HG02759 (cell line): Measurements from ENCODE around the gene TMEFF2.

Experiments used
- ATAC-seq: cut with Tn5 transposase; IDR thresholded peaks from one replicate; pipeline ENCODE4 v1.9.1; 2021; ENCODE audit warnings: mild to moderate bottlenecking, moderate library complexity; ENCODE audit not compliant: unreplicated experiment

TMEFF2 gene

GRCh38 chr2:191981706-191982105 is 213.0 kb downstream of the TMEFF2 start:
- ATAC-seq, result no peak

GRCh38 chr2:191980483-191980882 is 214.2 kb downstream of the TMEFF2 start:
- ATAC-seq, result no peak

GRCh38 chr2:191979221-191979730 is 215.5 kb downstream of the TMEFF2 start:
- ATAC-seq, result no peak

GRCh38 chr2:191977754-191978153 is 217.0 kb downstream of the TMEFF2 start:
- no peak for ATAC-seq

GRCh38 chr2:191976436-191976835 is 218.3 kb downstream of the TMEFF2 start:
- no peak for ATAC-seq

- ATAC-seq, result no peak
Observed at GRCh38 chr2:191974676-191975075, 220.1 kb downstream of the TMEFF2 start.

GRCh38 chr2:191970867-191971266 is 223.9 kb downstream of the TMEFF2 start:
- ATAC-seq, result no peak

- ATAC-seq, result no peak
Observed at GRCh38 chr2:191968120-191968519, 226.6 kb downstream of the TMEFF2 start.

GRCh38 chr2:191965733-191966132 is 229.0 kb downstream of the TMEFF2 start:
- no peak for ATAC-seq

GRCh38 chr2:191961556-191961955 is 233.2 kb downstream of the TMEFF2 start:
- ATAC-seq, result no peak

- no peak for ATAC-seq
Observed at GRCh38 chr2:191959209-191959608, 235.5 kb downstream of the TMEFF2 start.

GRCh38 chr2:191957996-191958860 is 236.5 kb downstream of the TMEFF2 start:
- no peak for ATAC-seq

- ATAC-seq, result no peak
Observed at GRCh38 chr2:191954451-191954850, 240.3 kb downstream of the TMEFF2 start.

- ATAC-seq, result no peak
Observed at GRCh38 chr2:191952515-191953270, 242.0 kb downstream of the TMEFF2 start.

GRCh38 chr2:191951832-191952231 is 242.9 kb downstream of the TMEFF2 start:
- ATAC-seq, result no peak

GRCh38 chr2:191951376-191951775 is 243.4 kb downstream of the TMEFF2 start:
- no peak for ATAC-seq

GRCh38 chr2:191950132-191950874 is 244.4 kb downstream of the TMEFF2 start:
- no peak for ATAC-seq

GRCh38 chr2:191947235-191947634 is 247.5 kb downstream of the TMEFF2 start:
- ATAC-seq, result no peak

- ATAC-seq, result no peak
Observed at GRCh38 chr2:191946471-191947182, 248.1 kb downstream of the TMEFF2 start.

- no peak for ATAC-seq
Observed at GRCh38 chr2:191945623-191946022, 249.1 kb downstream of the TMEFF2 start.

GRCh38 chr2:191942739-191943103 is 252.0 kb downstream of the TMEFF2 start:
- no peak for ATAC-seq
